HG02943 (cell line): ENCODE results near the gene LGR6.
A peak's percentile ranks its signal among the peaks of the same experiment; 100 is the strongest.
"Not testable (repeated sequence)": the region's sequence is repeated elsewhere in the genome, so short reads cannot be mapped to it uniquely, and the experiment has no call there.

Experiments
- ATAC-seq: cut with Tn5 transposase; IDR thresholded peaks from one replicate; pipeline ENCODE4 v1.9.1; 2021; ENCODE audit warnings: mild to moderate bottlenecking, low read depth, moderate library complexity; ENCODE audit not compliant: unreplicated experiment

LGR6 gene

GRCh38 chr1:202159534-202160371, 33.8 kb upstream of the LGR6 start:
- no peak for ATAC-seq

- peak; percentile 54 for ATAC-seq
Measured at GRCh38 chr1:202160377-202160940, 33.1 kb upstream of the LGR6 start, which contains the start of gene PTPN7. PTPN7 (minus strand) TSS chr1:202160602; CDS start chr1:202159402, 1,200 bp downstream.

DNA sequence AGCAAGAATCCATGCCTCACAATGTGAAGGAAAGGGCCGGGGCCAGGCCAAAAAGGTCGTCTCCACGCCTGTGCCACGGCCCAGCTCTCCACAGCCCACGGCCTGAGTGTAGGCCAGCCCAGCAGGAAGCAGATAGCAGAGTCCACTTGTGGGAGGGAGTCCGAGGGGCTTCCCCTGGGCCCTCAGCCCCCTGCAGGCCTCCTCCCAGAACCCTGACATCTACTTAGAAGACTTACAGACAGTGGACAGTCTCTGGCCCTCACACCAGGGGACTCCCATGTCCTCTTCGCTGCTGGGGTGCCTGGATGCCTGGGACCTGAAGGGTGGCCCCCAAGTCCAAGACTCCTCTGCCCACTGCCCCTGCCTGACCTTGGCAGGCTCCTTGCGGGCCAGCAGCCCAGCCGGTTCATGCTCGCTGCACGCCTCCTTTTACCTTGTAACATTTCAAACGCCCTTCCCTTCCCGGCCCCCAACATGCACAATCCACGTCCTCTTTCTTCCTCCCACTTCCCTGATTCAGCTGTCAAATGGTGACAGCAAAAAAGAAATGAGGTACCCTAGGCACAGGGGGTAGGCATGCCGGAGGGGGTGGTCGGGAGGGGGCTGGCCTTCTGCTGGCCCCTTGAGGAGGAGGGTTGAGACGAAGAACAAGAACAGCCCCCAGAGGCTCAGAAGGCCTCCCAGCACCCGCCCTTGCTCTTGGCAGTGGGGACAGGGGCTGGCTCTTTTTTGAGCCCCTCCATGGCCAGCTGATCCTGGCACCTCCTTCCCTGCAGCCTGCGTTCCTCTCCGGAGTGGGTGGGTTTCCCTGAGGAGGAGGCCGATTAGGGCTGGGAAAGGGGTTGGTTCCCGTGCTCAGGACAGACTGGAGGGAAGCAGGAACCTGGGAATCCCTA, 32.2 kb upstream of the LGR6 start:
- ATAC-seq = no peak

- no peak for ATAC-seq
Measured at GRCh38 chr1:202162047-202162417, 31.6 kb upstream of the LGR6 start.

GRCh38 chr1:202162418-202163280, 30.9 kb upstream of the LGR6 start:
- no peak for ATAC-seq

DNA sequence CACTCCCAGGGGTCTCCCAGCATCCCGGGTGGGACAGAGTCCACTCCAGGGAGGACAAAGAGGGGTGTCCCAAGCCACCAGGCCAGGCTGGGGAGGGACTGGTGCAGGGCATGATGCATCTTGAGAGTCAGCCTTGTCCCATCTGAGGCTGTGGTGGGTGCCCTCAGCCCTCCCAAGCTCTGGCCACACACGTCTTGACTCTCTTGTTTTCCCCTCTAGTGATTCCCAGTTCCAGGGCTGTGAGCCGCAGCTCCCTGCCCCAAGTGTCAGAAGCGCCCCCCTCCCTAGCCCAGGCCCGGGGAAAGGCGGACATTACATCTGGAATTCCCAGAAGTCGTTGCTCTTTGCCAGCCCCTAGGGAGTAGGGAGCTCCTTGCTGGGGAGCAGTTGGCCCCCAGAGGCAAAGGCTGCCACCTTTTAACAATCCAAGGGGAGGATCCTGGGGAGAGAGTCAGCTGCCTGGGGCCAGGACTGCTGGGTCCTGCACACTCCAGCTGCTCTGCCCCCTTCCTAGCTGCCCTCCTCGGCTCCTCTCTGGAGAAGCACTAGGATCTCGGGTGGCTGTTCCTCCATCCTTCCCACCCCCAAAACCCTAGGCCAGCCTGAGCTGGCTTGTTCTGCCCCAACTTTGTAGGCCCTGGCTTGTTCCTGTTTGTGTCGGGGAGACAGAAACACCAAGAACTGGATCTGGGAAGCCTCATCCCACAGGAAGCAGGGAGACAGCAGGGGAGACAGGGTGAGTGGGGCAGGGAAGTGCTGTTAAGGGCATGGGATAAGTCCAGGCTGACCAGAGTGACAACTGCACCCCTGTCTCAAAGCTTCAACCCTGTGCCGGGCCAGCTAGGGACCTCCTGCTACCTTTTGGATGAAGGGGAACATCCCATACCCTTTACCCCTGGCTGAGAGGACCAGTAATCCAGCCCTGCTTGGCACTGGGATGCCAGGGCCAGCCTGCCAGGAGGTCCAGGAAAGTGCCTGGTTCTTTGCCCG, 30.0 kb upstream of the LGR6 start:
- no peak for ATAC-seq

DNA sequence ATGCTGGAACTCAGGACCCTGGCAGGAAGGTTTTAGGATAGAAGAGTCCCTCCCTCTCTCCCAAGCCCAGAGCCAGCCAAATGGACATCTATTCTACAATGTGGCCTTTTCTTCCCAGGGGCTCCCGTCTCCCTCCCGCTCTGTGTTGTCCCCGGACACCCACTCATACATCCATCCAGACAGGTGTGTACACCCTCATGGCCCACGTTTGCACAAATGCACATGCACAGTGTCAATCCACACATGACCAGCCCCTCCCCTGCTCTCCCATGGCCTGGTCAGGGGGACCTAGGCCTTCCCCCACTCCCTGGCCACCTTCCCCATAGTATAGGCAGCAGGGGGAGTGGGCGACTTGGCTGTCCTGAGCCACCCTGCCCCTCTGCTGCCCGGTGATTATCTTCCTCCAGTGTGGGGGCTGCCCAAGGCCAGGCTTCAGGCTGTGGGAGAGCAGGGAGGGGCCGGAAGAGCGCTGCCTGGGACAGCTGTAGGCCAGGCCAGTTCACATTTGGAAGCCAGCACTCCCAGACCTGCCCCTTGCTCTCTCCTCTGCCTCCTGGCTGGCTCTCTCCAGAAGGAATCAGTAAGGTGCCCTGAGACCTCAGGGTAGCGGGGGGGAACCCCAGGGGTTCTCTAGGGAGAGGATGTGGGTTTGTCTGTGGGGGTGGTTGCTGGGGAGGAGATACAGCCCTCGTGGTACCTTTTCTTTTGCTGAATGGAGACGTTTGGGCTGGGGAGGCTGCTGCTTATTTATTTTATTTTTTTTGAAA, 29.1 kb upstream of the LGR6 start:
- no peak for ATAC-seq

GRCh38 chr1:202165267-202165941, 28.2 kb upstream of the LGR6 start:
- no peak for ATAC-seq

- no peak for ATAC-seq
Measured at GRCh38 chr1:202165942-202166843, 27.4 kb upstream of the LGR6 start.

GRCh38 chr1:202167054-202167453, 26.5 kb upstream of the LGR6 start:
- not testable (repeated sequence) for ATAC-seq

DNA sequence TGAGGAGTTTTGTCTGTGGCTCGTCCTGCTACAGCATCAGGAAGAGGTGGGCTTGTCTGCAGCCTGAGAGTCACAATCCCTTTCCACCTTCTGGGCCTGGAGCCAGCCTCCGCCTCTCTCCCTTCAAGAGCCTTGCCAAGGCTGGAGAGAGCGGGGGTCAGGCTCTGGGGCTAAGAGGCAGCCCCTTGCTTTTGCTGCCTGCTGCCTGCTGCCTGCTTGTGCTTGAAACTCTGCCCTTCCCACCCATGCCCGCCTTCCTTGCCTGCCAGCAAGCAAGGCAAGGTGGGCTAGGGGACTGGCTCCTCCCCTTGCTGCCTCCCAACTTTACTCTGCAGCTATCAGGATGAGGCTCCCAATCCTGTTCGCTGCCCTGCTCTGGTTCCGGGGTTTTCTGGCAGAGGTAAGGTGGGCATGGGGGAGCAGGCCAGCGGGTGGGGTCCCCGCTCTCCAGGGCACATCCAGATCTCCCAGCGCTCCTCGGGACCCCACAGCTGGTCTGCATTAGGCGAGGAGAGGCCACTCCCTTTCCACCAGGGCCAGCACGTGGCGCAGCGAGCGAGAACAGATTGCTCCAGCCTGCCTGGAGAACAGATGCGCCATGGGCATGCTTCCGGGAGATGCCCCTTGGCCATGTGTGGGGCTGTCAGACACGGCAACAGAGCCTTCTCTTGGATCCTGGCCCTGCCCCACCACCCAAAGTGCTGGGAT, 25.7 kb upstream of the LGR6 start:
- ATAC-seq = no peak

GRCh38 chr1:202168861-202169260, 24.7 kb upstream of the LGR6 start:
- ATAC-seq = no peak

DNA sequence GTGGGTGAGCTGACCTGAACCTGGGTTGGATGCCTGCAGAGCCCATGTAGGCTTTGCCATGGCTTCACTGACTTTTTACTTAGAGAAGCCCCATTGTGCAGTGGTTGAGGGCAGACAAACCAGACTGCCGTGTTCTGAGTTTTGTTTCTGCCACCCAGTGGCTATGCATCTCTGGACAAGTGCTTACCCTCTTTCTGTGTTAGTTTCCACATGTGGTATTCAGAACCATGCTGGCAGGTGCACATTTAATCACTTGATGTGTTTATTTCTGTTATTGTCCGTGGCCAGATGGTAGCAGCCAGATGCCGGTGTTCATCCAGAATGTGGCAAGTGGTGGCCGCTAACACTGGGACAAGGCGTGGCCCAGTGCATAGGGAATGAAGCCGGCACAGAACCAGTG, 22.9 kb upstream of the LGR6 start:
- ATAC-seq = no peak

- no peak for ATAC-seq
Measured at GRCh38 chr1:202171292-202172014, 22.1 kb upstream of the LGR6 start.

GRCh38 chr1:202172015-202172355, 21.6 kb upstream of the LGR6 start:
- ATAC-seq = no peak

DNA sequence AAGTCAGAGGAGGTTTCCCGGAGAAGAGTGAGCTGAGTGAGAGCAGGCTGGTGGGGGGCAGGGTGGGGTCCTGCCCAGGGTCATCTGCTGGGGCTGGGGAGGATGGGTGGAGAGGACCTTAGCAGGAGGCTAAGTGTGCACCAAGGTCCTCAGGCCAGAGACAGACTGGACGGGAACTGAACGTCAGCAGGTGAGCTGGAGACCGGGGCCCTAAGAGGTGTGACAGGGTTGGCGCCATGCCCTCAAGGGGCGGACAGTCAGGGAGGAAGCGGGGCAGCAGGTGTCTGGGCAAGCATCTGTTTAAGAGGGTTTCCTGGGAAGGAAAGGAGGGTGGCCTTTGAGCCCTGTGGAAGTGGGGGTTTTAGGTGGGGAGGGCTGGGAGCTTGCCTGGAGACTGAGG, 19.6 kb upstream of the LGR6 start:
- no peak for ATAC-seq
